ENCODE data around the gene SLC39A1.
A peak's percentile ranks its signal among the peaks of the same experiment; 100 is the strongest.

Gene SLC39A1

GRCh38 chr1:153963850-153964331 lies 554 bp upstream of the SLC39A1 start:
- Histone ChIP-seq H4K20me1 (ENCODE audit: insufficient read depth, low read length) (no peaks in the 10 kb centered on the region), H3K9ac (ENCODE audit: low read length) (peak overlapping the region; percentile 84), H3K4me2 (ENCODE audit: low read length) (peak overlapping the region; percentile 88), H3K27me3 (ENCODE audit: insufficient read depth, low read length) (no peaks in the 10 kb centered on the region), H3K9me3 (ENCODE audit: low read length) (no peaks in the 10 kb centered on the region), H3K79me2 (ENCODE audit: insufficient read depth, low read length) (peaks cover 4% of the 10 kb centered on the region; the same call in 1 of the 2 replicates), H3K27ac (ENCODE audit: low read depth, low read length, poor library complexity, severe bottlenecking) (peak overlapping the region; percentile 73), H3K36me3 (ENCODE audit: insufficient read depth, low read length) (peaks cover 7% of the 10 kb centered on the region; the same call in 1 of the 2 replicates), H3K9me2 (ENCODE audit: low read depth, low read length) (no peaks in the 10 kb centered on the region), H3F3A (ENCODE audit: insufficient read depth, low read length) (no peaks in the 10 kb centered on the region), H3K4me3 (ENCODE audit: low read depth, low read length, poor library complexity, severe bottlenecking) (peak overlapping the region; percentile 72), H3K4me1 (ENCODE audit: insufficient read depth, low read length, severe bottlenecking) (peaks cover 55% of the 10 kb centered on the region), H2AFZ (ENCODE audit: low read length) (no peak overlapping the region)
- TF ChIP-seq EZH2 (IDR thresholded peaks at IDR 0.05; ENCODE audit: borderline replicate concordance, low read length) (no peak), CTCF (IDR thresholded peaks at IDR 0.05; ENCODE audit: low read length) (no peak)

GRCh38 chr1:153962088-153963029 lies 978 bp downstream of the SLC39A1 start:
- Histone ChIP-seq H3K9ac (ENCODE audit: low read length) (peak overlapping the region; percentile 84), H4K20me1 (ENCODE audit: insufficient read depth, low read length) (no peaks in the 10 kb centered on the region), H3K9me3 (ENCODE audit: low read length) (no peaks in the 10 kb centered on the region), H3K4me3 (ENCODE audit: low read depth, low read length, poor library complexity, severe bottlenecking) (peak overlapping the region; percentile 72), H3K4me2 (ENCODE audit: low read length) (peak overlapping the region; percentile 88), H2AFZ (ENCODE audit: low read length) (no peak overlapping the region), H3K79me2 (ENCODE audit: insufficient read depth, low read length) (peaks cover 10% of the 10 kb centered on the region), H3K4me1 (ENCODE audit: insufficient read depth, low read length, severe bottlenecking) (peaks cover 49% of the 10 kb centered on the region), H3K9me2 (ENCODE audit: low read depth, low read length) (no peaks in the 10 kb centered on the region), H3K27ac (ENCODE audit: low read depth, low read length, poor library complexity, severe bottlenecking) (peak overlapping the region; percentile 73), H3F3A (ENCODE audit: insufficient read depth, low read length) (no peaks in the 10 kb centered on the region), H3K36me3 (ENCODE audit: insufficient read depth, low read length) (peaks cover 7% of the 10 kb centered on the region; the same call in 1 of the 2 replicates), H3K27me3 (ENCODE audit: insufficient read depth, low read length) (no peaks in the 10 kb centered on the region)
- TF ChIP-seq EZH2 (IDR thresholded peaks at IDR 0.05; ENCODE audit: borderline replicate concordance, low read length) (no peak), CTCF (IDR thresholded peaks at IDR 0.05; ENCODE audit: low read length) (peak; percentile 18; the same call in 1 of the 2 replicates)

- H3K9me3 ChIP-seq (ENCODE audit: low read length) = no peaks in the 10 kb centered on the region
- no peaks in the 10 kb centered on the region for H3F3A ChIP-seq (ENCODE audit: insufficient read depth, low read length)
- TF ChIP-seq EZH2 (IDR thresholded peaks at IDR 0.05; ENCODE audit: borderline replicate concordance, low read length) (no peak), CTCF (IDR thresholded peaks at IDR 0.05; ENCODE audit: low read length) (no peak)
- H3K9ac ChIP-seq (ENCODE audit: low read length) = peak overlapping the region; percentile 84; the same call in 1 of the 2 replicates
- no peak overlapping the region for H2AFZ ChIP-seq (ENCODE audit: low read length)
- H3K79me2 ChIP-seq (ENCODE audit: insufficient read depth, low read length) = peaks cover 15% of the 10 kb centered on the region
- peak overlapping the region; percentile 72 for H3K4me3 ChIP-seq (ENCODE audit: low read depth, low read length, poor library complexity, severe bottlenecking)
- peaks cover 7% of the 10 kb centered on the region; the same call in 1 of the 2 replicates for H3K36me3 ChIP-seq (ENCODE audit: insufficient read depth, low read length)
- H3K27ac ChIP-seq (ENCODE audit: low read depth, low read length, poor library complexity, severe bottlenecking) = peak overlapping the region; percentile 73
- H3K9me2 ChIP-seq (ENCODE audit: low read depth, low read length) = no peaks in the 10 kb centered on the region
- no peaks in the 10 kb centered on the region for H3K27me3 ChIP-seq (ENCODE audit: insufficient read depth, low read length)
- peaks cover 56% of the 10 kb centered on the region for H3K4me1 ChIP-seq (ENCODE audit: insufficient read depth, low read length, severe bottlenecking)
- no peaks in the 10 kb centered on the region for H4K20me1 ChIP-seq (ENCODE audit: insufficient read depth, low read length)
- H3K4me2 ChIP-seq (ENCODE audit: low read length) = peak overlapping the region; percentile 88
Observed at GRCh38 chr1:153961421-153961820, 1.9 kb downstream of the SLC39A1 start.

Data from OCI-LY1 (cell line).